Measurements from ENCODE around the gene SHC2.

DNA sequence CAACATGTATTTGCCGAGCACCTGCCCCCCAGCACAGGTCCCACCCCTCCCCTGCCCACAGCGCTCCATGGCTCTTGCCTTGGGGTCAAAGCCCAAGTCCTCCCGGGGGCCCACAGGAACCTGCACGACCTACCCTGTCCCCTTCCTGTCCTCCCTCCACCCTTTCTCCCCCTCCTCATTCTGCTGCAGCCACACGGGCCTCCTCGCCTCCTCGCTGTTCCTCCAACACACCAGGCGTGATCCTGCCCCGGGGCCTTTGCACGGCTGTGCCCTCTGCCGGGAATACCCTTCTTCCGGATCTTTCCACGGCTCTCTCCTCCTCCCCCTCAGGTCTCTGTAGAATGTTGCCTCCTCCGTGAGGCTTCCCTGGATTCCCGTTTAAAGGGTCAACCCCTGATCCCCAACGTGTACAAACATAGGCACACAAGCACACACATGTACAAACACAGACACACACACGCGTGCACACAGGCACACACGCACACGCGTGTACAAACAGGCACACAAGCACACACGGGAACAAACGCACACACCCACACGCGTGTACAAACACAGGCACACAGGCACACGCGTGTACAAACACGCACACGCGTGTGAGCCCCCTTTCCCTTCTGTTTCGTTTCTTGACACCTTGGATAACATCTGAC is 38.3 kb upstream of the SHC2 start:
- TF ChIP-seq, protein P1, sequence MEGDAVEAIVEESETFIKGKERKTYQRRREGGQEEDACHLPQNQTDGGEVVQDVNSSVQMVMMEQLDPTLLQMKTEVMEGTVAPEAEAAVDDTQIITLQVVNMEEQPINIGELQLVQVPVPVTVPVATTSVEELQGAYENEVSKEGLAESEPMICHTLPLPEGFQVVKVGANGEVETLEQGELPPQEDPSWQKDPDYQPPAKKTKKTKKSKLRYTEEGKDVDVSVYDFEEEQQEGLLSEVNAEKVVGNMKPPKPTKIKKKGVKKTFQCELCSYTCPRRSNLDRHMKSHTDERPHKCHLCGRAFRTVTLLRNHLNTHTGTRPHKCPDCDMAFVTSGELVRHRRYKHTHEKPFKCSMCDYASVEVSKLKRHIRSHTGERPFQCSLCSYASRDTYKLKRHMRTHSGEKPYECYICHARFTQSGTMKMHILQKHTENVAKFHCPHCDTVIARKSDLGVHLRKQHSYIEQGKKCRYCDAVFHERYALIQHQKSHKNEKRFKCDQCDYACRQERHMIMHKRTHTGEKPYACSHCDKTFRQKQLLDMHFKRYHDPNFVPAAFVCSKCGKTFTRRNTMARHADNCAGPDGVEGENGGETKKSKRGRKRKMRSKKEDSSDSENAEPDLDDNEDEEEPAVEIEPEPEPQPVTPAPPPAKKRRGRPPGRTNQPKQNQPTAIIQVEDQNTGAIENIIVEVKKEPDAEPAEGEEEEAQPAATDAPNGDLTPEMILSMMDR (IDR thresholded peaks at IDR 0.05) = no peak
- TF ChIP-seq POLR2A (IDR thresholded peaks at IDR 0.05) = no peak

Measured in thyroid gland (tissue), 4 donors.